ENCODE measurements around the gene TMEM240. TPM values are rescaled to one million over a fixed set of nuclear protein-coding genes. Genes with fewer than 3 reads are reported as not detected.

Gene TMEM240
- total RNA-seq, 1 experiment from 2014 or later: 1.2 TPM

GRCh38 chr1:1531947-1532346, 8.5 kb downstream of the TMEM240 start:
- H3K36me3 Mint-ChIP-seq (ENCODE audit: insufficient read depth, unreplicated experiment): peaks cover 61% of the 10 kb centered on the region
- no peak overlapping the region for H3K27ac Mint-ChIP-seq (ENCODE audit: unreplicated experiment)
- no peak overlapping the region for H3K4me3 ChIP-seq (ENCODE audit: low read depth, low read length)
- no peak for TF ChIP-seq CTCF (IDR thresholded peaks at IDR 0.05; ENCODE audit: insufficient read depth in 1 of 2, low read depth in 1 of 2, low read length in 1 of 2, severe bottlenecking in 1 of 2, unreplicated experiment in 1 of 2)
- DNase-seq: no peak
- H3K4me1 ChIP-seq: no peaks in the 10 kb centered on the region
- H3K4me1 Mint-ChIP-seq (ENCODE audit: low read depth, unreplicated experiment): no peaks in the 10 kb centered on the region
- POLR2A ChIA-PET: no interaction called here
- H3K4me3 Mint-ChIP-seq (ENCODE audit: unreplicated experiment): no peak overlapping the region
- BruUV-seq (replicated peaks): no TSS peak
- H3K9me3 Mint-ChIP-seq (ENCODE audit: unreplicated experiment): no peaks in the 10 kb centered on the region
- H3K27me3 ChIP-seq (replicated peaks; ENCODE audit: control insufficient read depth, insufficient read depth, low read length): no peaks in the 10 kb centered on the region
- peaks cover 2% of the 10 kb centered on the region for H3K36me3 ChIP-seq (ENCODE audit: control insufficient read depth, insufficient read depth, low read length)
- no peaks in the 10 kb centered on the region for H3K27me3 Mint-ChIP-seq (ENCODE audit: insufficient read depth, unreplicated experiment)
- no peaks in the 10 kb centered on the region for H3K9me3 ChIP-seq
- CTCF ChIA-PET: no interaction called here
- intact Hi-C loops (cut with micrococcal nuclease; ENCODE audit: unreplicated experiment): no loop called here

GRCh38 chr1:1529936-1530335, 10.5 kb downstream of the TMEM240 start:
- no peak for TF ChIP-seq CTCF (IDR thresholded peaks at IDR 0.05; ENCODE audit: insufficient read depth in 1 of 2, low read depth in 1 of 2, low read length in 1 of 2, severe bottlenecking in 1 of 2, unreplicated experiment in 1 of 2)
- Mint-ChIP-seq H3K4me3 (ENCODE audit: unreplicated experiment) (no peak overlapping the region), H3K27ac (ENCODE audit: unreplicated experiment) (no peak overlapping the region), H3K4me1 (ENCODE audit: low read depth, unreplicated experiment) (no peaks in the 10 kb centered on the region), H3K9me3 (ENCODE audit: unreplicated experiment) (no peaks in the 10 kb centered on the region), H3K27me3 (ENCODE audit: insufficient read depth, unreplicated experiment) (no peaks in the 10 kb centered on the region), H3K36me3 (ENCODE audit: insufficient read depth, unreplicated experiment) (peaks cover 59% of the 10 kb centered on the region)
- Histone ChIP-seq H3K4me3 (ENCODE audit: low read depth, low read length) (no peak overlapping the region), H3K36me3 (ENCODE audit: control insufficient read depth, insufficient read depth, low read length) (peaks cover 2% of the 10 kb centered on the region), H3K27me3 (replicated peaks; ENCODE audit: control insufficient read depth, insufficient read depth, low read length) (no peaks in the 10 kb centered on the region), H3K4me1 (no peaks in the 10 kb centered on the region), H3K9me3 (no peaks in the 10 kb centered on the region)
- BruUV-seq (replicated peaks): no TSS peak
- no peak for DNase-seq
- ChIA-PET CTCF (no interaction called here), POLR2A (no interaction called here)
- intact Hi-C loops (cut with micrococcal nuclease; ENCODE audit: unreplicated experiment): no loop called here

GRCh38 chr1:1529321-1529720, 11.1 kb downstream of the TMEM240 start:
- H3K4me1 ChIP-seq: no peaks in the 10 kb centered on the region
- H3K36me3 ChIP-seq (ENCODE audit: control insufficient read depth, insufficient read depth, low read length): peaks cover 2% of the 10 kb centered on the region
- ChIA-PET POLR2A (no interaction called here), CTCF (no interaction called here)
- BruUV-seq (replicated peaks): no TSS peak
- H3K9me3 ChIP-seq: no peaks in the 10 kb centered on the region
- Mint-ChIP-seq H3K4me3 (ENCODE audit: unreplicated experiment) (no peak overlapping the region), H3K9me3 (ENCODE audit: unreplicated experiment) (no peaks in the 10 kb centered on the region), H3K4me1 (ENCODE audit: low read depth, unreplicated experiment) (no peaks in the 10 kb centered on the region), H3K36me3 (ENCODE audit: insufficient read depth, unreplicated experiment) (peaks cover 60% of the 10 kb centered on the region), H3K27me3 (ENCODE audit: insufficient read depth, unreplicated experiment) (no peaks in the 10 kb centered on the region), H3K27ac (ENCODE audit: unreplicated experiment) (no peak overlapping the region)
- intact Hi-C loops (cut with micrococcal nuclease; ENCODE audit: unreplicated experiment): no loop called here
- no peak for TF ChIP-seq CTCF (IDR thresholded peaks at IDR 0.05; ENCODE audit: insufficient read depth in 1 of 2, low read depth in 1 of 2, low read length in 1 of 2, severe bottlenecking in 1 of 2, unreplicated experiment in 1 of 2)
- H3K27me3 ChIP-seq (replicated peaks; ENCODE audit: control insufficient read depth, insufficient read depth, low read length): no peaks in the 10 kb centered on the region
- DNase-seq: no peak
- no peak overlapping the region for H3K4me3 ChIP-seq (ENCODE audit: low read depth, low read length)

Data from Caco-2 (cell line).